ENCODE measurements around the gene ETS1. TPM values are rescaled to one million over a fixed set of nuclear protein-coding genes. Genes with fewer than 3 reads are reported as not detected.

Gene ETS1
- total and polyA plus RNA-seq, 4 donors = 20.7 to 154 (median 78.7) TPM

GRCh38 chr11:128552783-128553661 lies 34.3 kb downstream of the ETS1 start:
- Histone ChIP-seq H3K27me3 (ENCODE audit: control insufficient read depth in 3 of 3, insufficient read depth in 3 of 3, low read length in 2 of 3) (no peaks in the 10 kb centered on the region), H3K36me3 (ENCODE audit: control insufficient read depth in 4 of 4, insufficient read depth in 4 of 4, low read length in 4 of 4) (no peaks in the 10 kb centered on the region), H3K4me1 (ENCODE audit: control insufficient read depth in 5 of 5, insufficient read depth in 5 of 5, low read length in 5 of 5) (peaks cover 0 to 46% (median 14%) of the 10 kb centered on the region in 5 donors), H3K9ac (ENCODE audit: insufficient read depth in 1 of 2, low read length in 2 of 2) (no peak overlapping the region), H3K9me3 (ENCODE audit: control insufficient read depth in 4 of 4, insufficient read depth in 3 of 4, low read length in 3 of 4) (no peaks in the 10 kb centered on the region), H3K27ac (ENCODE audit: low read depth in 1 of 2, low read length in 1 of 2) (peak overlapping the region in 1 of 2 donors; percentile 26), H3K4me3 (no peak overlapping the region)
- ATAC-seq (ENCODE audit: insufficient read depth, low FRiP score) = no peak
- TF ChIP-seq CTCF (IDR thresholded peaks at IDR 0.05; ENCODE audit: control extremely low read depth, extremely low read depth) = no peak
- WGBS, 2 donors = 54 to 68% methylated on average over 14 of the region's 14 CpGs
- peak in 2 of 3 donors; percentile 34 to 38 for DNase-seq

- WGBS, 2 donors = 78 to 80% methylated on average over 9 of the region's 9 CpGs
- Histone ChIP-seq H3K9me3 (ENCODE audit: control insufficient read depth in 4 of 4, insufficient read depth in 3 of 4, low read length in 3 of 4) (no peaks in the 10 kb centered on the region), H3K36me3 (ENCODE audit: control insufficient read depth in 4 of 4, insufficient read depth in 4 of 4, low read length in 4 of 4) (no peaks in the 10 kb centered on the region), H3K27me3 (ENCODE audit: control insufficient read depth in 3 of 3, insufficient read depth in 3 of 3, low read length in 2 of 3) (no peaks in the 10 kb centered on the region), H3K9ac (ENCODE audit: insufficient read depth in 1 of 2, low read length in 2 of 2) (no peak overlapping the region), H3K27ac (ENCODE audit: low read depth in 1 of 2, low read length in 1 of 2) (no peak overlapping the region), H3K4me1 (ENCODE audit: control insufficient read depth in 5 of 5, insufficient read depth in 5 of 5, low read length in 5 of 5) (peaks cover 3 to 47% (median 15%) of the 10 kb centered on the region in 5 donors), H3K4me3 (no peak overlapping the region)
- TF ChIP-seq CTCF (IDR thresholded peaks at IDR 0.05; ENCODE audit: control extremely low read depth, extremely low read depth) = no peak
- no peak for ATAC-seq (ENCODE audit: insufficient read depth, low FRiP score)
- DNase-seq = no peak
These were observed 35.6 kb downstream of the ETS1 start for GRCh38 chr11:128551611-128552335.

GRCh38 chr11:128551058-128551457 lies 36.3 kb downstream of the ETS1 start:
- ATAC-seq (ENCODE audit: insufficient read depth, low FRiP score) = no peak
- no peak for TF ChIP-seq CTCF (IDR thresholded peaks at IDR 0.05; ENCODE audit: control extremely low read depth, extremely low read depth)
- 96 to 97% methylated on average over 4 of the region's 4 CpGs for WGBS, 2 donors
- Histone ChIP-seq H3K4me1 (ENCODE audit: control insufficient read depth in 5 of 5, insufficient read depth in 5 of 5, low read length in 5 of 5) (peaks cover 3 to 47% (median 15%) of the 10 kb centered on the region in 5 donors), H3K36me3 (ENCODE audit: control insufficient read depth in 4 of 4, insufficient read depth in 4 of 4, low read length in 4 of 4) (no peaks in the 10 kb centered on the region), H3K27me3 (ENCODE audit: control insufficient read depth in 3 of 3, insufficient read depth in 3 of 3, low read length in 2 of 3) (no peaks in the 10 kb centered on the region), H3K27ac (ENCODE audit: low read depth in 1 of 2, low read length in 1 of 2) (peak overlapping the region in 1 of 2 donors; percentile 41), H3K9ac (ENCODE audit: insufficient read depth in 1 of 2, low read length in 2 of 2) (no peak overlapping the region), H3K9me3 (ENCODE audit: control insufficient read depth in 4 of 4, insufficient read depth in 3 of 4, low read length in 3 of 4) (no peaks in the 10 kb centered on the region), H3K4me3 (no peak overlapping the region)
- DNase-seq = no peak

Data from lung (tissue), 12 donors.